MCF 10A (cell line): ENCODE data around the gene SLC22A12. TPM values are rescaled to one million over a fixed set of nuclear protein-coding genes. Genes with fewer than 3 reads are reported as not detected.

Experiments
- BruUV-seq: library from RNA; stranded (reverse); fragments of 400-500 nt; replicated peaks from 2 replicates; lab custom pipeline; 2021; lab: Mats Ljungman, UMichigan
- CTCF ChIA-PET: fragments of 300-600 bp; sonication (Branson Sonifier 250); formaldehyde crosslinking; extraction: SDS; loops from one replicate; lab custom pipeline; 2021; ENCODE audit warnings: antibody characterized with exemption, inconsistent platforms; lab: Yijun Ruan, JAX
- POLR2A ChIA-PET: fragments of 300-600, 350-650 bp; sonication (Branson Sonifier 250); formaldehyde crosslinking; extraction: SDS; loops from one replicate; lab custom pipeline; 2020; ENCODE audit warnings: antibody characterized with exemption, inconsistent platforms; lab: Yijun Ruan, JAX
- DNase-seq: peaks from one replicate; pipeline ENCODE4 v3.0.0-alpha.2; 2018; ENCODE audit not compliant: unreplicated experiment
- H3K27ac Mint-ChIP-seq: one replicate; pipeline ENCODE4 v1.8.0; 2022; ENCODE audit warnings: mild to moderate bottlenecking, low read depth, mixed read lengths; ENCODE audit not compliant: unreplicated experiment
- H3K27me3 Mint-ChIP-seq: one replicate; pipeline ENCODE4 v1.8.0; 2022; ENCODE audit warnings: mixed read lengths; ENCODE audit not compliant: insufficient read depth, unreplicated experiment
- H3K36me3 Mint-ChIP-seq: one replicate; pipeline ENCODE4 v1.8.0; 2022; ENCODE audit warnings: mild to moderate bottlenecking, moderate library complexity, mixed read lengths; ENCODE audit not compliant: insufficient read depth, unreplicated experiment
- H3K4me1 Mint-ChIP-seq: one replicate; pipeline ENCODE4 v1.8.0; 2022; ENCODE audit warnings: mixed read lengths; ENCODE audit not compliant: insufficient read depth, unreplicated experiment
- H3K4me3 Mint-ChIP-seq: one replicate; pipeline ENCODE4 v1.8.0; 2022; ENCODE audit warnings: mild to moderate bottlenecking, moderate library complexity, mixed read lengths; ENCODE audit not compliant: unreplicated experiment
- H3K9me3 Mint-ChIP-seq: one replicate; pipeline ENCODE4 v1.8.0; 2022; ENCODE audit warnings: mixed read lengths; ENCODE audit not compliant: unreplicated experiment
- CTCF ChIP-seq: fragments of 200-600 bp; IDR thresholded peaks from one replicate; pipeline ENCODE4 v1.8.0; 2022; ENCODE audit warnings: antibody characterized with exemption, mild to moderate bottlenecking; ENCODE audit not compliant: unreplicated experiment
- intact Hi-C: fragments of 100-400 bp; cut with micrococcal nuclease; formaldehyde crosslinking; loops from 2 replicates; pipeline ENCODE4 v1.14.1; 2022
- total RNA-seq: library from RNA; stranded (reverse); gene quantifications from 2 replicates; pipeline ENCODE4 v1.2.3, GENCODE V29; 2022

Gene SLC22A12
- total RNA-seq, 1 experiment from 2014 or later = not detected

GRCh38 chr11:64600281-64600992 is 9.4 kb downstream of the SLC22A12 start:
- no peaks in the 10 kb centered on the region for H3K9me3 Mint-ChIP-seq
- BruUV-seq = no TSS peak
- H3K4me3 Mint-ChIP-seq = no peak overlapping the region
- POLR2A ChIA-PET = no interaction called here
- no peak for TF ChIP-seq CTCF
- no peaks in the 10 kb centered on the region for H3K4me1 Mint-ChIP-seq
- H3K36me3 Mint-ChIP-seq = no peaks in the 10 kb centered on the region
- CTCF ChIA-PET = no interaction called here
- DNase-seq = no peak
- peaks cover 13% of the 10 kb centered on the region for H3K27me3 Mint-ChIP-seq
- H3K27ac Mint-ChIP-seq = no peak overlapping the region
- intact Hi-C loops = no loop called here

- no peak for TF ChIP-seq CTCF
- Mint-ChIP-seq H3K9me3 (no peaks in the 10 kb centered on the region), H3K4me1 (no peaks in the 10 kb centered on the region), H3K36me3 (no peaks in the 10 kb centered on the region), H3K27me3 (peaks cover 27% of the 10 kb centered on the region), H3K27ac (no peak overlapping the region), H3K4me3 (no peak overlapping the region)
- DNase-seq = no peak
- CTCF ChIA-PET = interaction anchor here (1.3 kb wide), 1 partner anchor 116 kb away, joined by 3 read pairs; no protein-coding TSS in a partner anchor
- BruUV-seq = no TSS peak
- POLR2A ChIA-PET = no interaction called here
- intact Hi-C loops = no loop called here
These were observed 10.8 kb downstream of the SLC22A12 start for GRCh38 chr11:64601605-64602465.

- intact Hi-C loops = no loop called here
- BruUV-seq = no TSS peak
- no peak overlapping the region for H3K4me3 Mint-ChIP-seq
- no peak for DNase-seq
- no peak for TF ChIP-seq CTCF
- H3K4me1 Mint-ChIP-seq = no peaks in the 10 kb centered on the region
- no peaks in the 10 kb centered on the region for H3K9me3 Mint-ChIP-seq
- ChIA-PET CTCF (interaction anchor here (1.3 kb wide), 1 partner anchor 117 kb away, joined by 3 read pairs; no protein-coding TSS in a partner anchor), POLR2A (no interaction called here)
- no peak overlapping the region for H3K27ac Mint-ChIP-seq
- H3K36me3 Mint-ChIP-seq = no peaks in the 10 kb centered on the region
- H3K27me3 Mint-ChIP-seq = peaks cover 30% of the 10 kb centered on the region
These were observed 11.5 kb downstream of the SLC22A12 start for GRCh38 chr11:64602466-64603070.
